ENCODE results near the gene C1QL4. TPM values are rescaled to one million over a fixed set of nuclear protein-coding genes. Genes with fewer than 3 reads are reported as not detected.
A peak's percentile ranks its signal among the peaks of the same experiment; 100 is the strongest.

C1QL4 gene
- total RNA-seq, 3 donors from 2014 or later, result 0.33 to 0.44 TPM; not detected in 1

GRCh38 chr12:49296034-49296835 is 40.8 kb downstream of the C1QL4 start:
- Histone ChIP-seq H3K4me1 (peaks cover 0 to 7% of the 10 kb centered on the region in 2 donors), H3K9me3 (no peaks in the 10 kb centered on the region), H3K27me3 (peaks cover 11 to 50% of the 10 kb centered on the region in 2 donors), H3K36me3 (no peaks in the 10 kb centered on the region), H3K27ac (no peak overlapping the region), H3K4me3 (peak overlapping the region in 2 of 3 donors; percentile 46 to 62)
- TF ChIP-seq POLR2AphosphoS5 (IDR thresholded peaks at IDR 0.05) (no peak), POLR2A (IDR thresholded peaks at IDR 0.05) (no peak), CTCF (IDR thresholded peaks at IDR 0.05) (peak; percentile 40 to 55 (median 54))
- DNase-seq (ENCODE audit: low spot score in 2 of 2), result no peak
- intact Hi-C loops (cut with DNase I; ENCODE audit: low total_unique reads), result loop anchor here (5.0 kb wide), 1 partner anchor 401 kb away; no protein-coding TSS in a partner anchor

- TF ChIP-seq CTCF (IDR thresholded peaks at IDR 0.05) (no peak), POLR2A (IDR thresholded peaks at IDR 0.05) (no peak), POLR2AphosphoS5 (IDR thresholded peaks at IDR 0.05) (no peak)
- H3K27me3 ChIP-seq, result peaks cover 11 to 44% of the 10 kb centered on the region in 2 donors
- DNase-seq (ENCODE audit: low spot score in 2 of 2), result no peak
- H3K4me1 ChIP-seq, result peaks cover 0 to 7% of the 10 kb centered on the region in 2 donors
- intact Hi-C loops (cut with DNase I; ENCODE audit: low total_unique reads), result loop anchor here (5.0 kb wide), 1 partner anchor 402 kb away; no protein-coding TSS in a partner anchor
- no peaks in the 10 kb centered on the region for H3K36me3 ChIP-seq
- H3K9me3 ChIP-seq, result no peaks in the 10 kb centered on the region
- peak within 1 kb of the TSS in 1 of 3 donors; percentile 25 for H3K4me3 ChIP-seq
- no peak within 1 kb of the TSS for H3K27ac ChIP-seq
These were observed 41.7 kb downstream of the C1QL4 start, which contains the start of gene PRPH for GRCh38 chr12:49295082-49295936. Gene PRPH (plus strand): TSS chr12:49295147. CDS start chr12:49295201, 54 bp downstream.

GRCh38 chr12:49294804-49295081 is 42.2 kb downstream of the C1QL4 start:
- intact Hi-C loops (cut with DNase I; ENCODE audit: low total_unique reads), result loop anchor here (5.0 kb wide), 1 partner anchor 403 kb away; no protein-coding TSS in a partner anchor
- DNase-seq (ENCODE audit: low spot score in 2 of 2), result no peak
- Histone ChIP-seq H3K9me3 (no peaks in the 10 kb centered on the region), H3K27ac (no peak overlapping the region), H3K27me3 (peaks cover 11 to 44% of the 10 kb centered on the region in 2 donors), H3K4me3 (no peak overlapping the region), H3K36me3 (no peaks in the 10 kb centered on the region), H3K4me1 (peaks cover 0 to 7% of the 10 kb centered on the region in 2 donors)
- TF ChIP-seq CTCF (IDR thresholded peaks at IDR 0.05), result no peak
- no peak for TF ChIP-seq POLR2A (IDR thresholded peaks at IDR 0.05)
- TF ChIP-seq POLR2AphosphoS5 (IDR thresholded peaks at IDR 0.05), result no peak

GRCh38 chr12:49294086-49294803 is 42.7 kb downstream of the C1QL4 start:
- no peaks in the 10 kb centered on the region for H3K9me3 ChIP-seq
- intact Hi-C loops (cut with DNase I; ENCODE audit: low total_unique reads), result no loop called here
- DNase-seq (ENCODE audit: low spot score in 2 of 2), result no peak
- peaks cover 0 to 7% of the 10 kb centered on the region in 2 donors for H3K4me1 ChIP-seq
- H3K27me3 ChIP-seq, result peaks cover 11 to 44% of the 10 kb centered on the region in 2 donors
- TF ChIP-seq POLR2AphosphoS5 (IDR thresholded peaks at IDR 0.05) (no peak), POLR2A (IDR thresholded peaks at IDR 0.05) (no peak), CTCF (IDR thresholded peaks at IDR 0.05) (no peak)
- H3K4me3 ChIP-seq, result no peak overlapping the region
- H3K36me3 ChIP-seq, result no peaks in the 10 kb centered on the region
- H3K27ac ChIP-seq, result no peak overlapping the region
